ENCODE results near the gene FRMD3.

The FRMD3 gene

DNA sequence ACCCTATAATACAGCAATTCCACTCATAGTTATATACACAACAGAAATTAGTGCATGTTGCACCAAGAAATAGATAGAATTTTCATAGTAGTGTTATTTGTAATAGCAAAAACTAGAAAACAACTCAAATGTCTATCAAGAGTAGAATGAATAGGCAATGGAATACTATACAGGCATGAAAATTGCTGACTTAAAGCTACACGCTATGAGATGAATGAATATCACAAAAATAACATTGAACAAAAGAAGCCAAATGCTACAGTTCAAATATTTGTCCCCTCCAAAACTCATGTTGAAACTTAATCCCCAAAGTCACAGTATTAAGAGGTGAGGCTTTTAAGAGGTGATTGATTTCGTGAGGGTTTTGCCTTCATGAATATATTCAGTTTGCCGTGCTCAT, 215.1 kb downstream of the FRMD3 start:
- TF ChIP-seq, protein P1, sequence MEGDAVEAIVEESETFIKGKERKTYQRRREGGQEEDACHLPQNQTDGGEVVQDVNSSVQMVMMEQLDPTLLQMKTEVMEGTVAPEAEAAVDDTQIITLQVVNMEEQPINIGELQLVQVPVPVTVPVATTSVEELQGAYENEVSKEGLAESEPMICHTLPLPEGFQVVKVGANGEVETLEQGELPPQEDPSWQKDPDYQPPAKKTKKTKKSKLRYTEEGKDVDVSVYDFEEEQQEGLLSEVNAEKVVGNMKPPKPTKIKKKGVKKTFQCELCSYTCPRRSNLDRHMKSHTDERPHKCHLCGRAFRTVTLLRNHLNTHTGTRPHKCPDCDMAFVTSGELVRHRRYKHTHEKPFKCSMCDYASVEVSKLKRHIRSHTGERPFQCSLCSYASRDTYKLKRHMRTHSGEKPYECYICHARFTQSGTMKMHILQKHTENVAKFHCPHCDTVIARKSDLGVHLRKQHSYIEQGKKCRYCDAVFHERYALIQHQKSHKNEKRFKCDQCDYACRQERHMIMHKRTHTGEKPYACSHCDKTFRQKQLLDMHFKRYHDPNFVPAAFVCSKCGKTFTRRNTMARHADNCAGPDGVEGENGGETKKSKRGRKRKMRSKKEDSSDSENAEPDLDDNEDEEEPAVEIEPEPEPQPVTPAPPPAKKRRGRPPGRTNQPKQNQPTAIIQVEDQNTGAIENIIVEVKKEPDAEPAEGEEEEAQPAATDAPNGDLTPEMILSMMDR (conservative IDR thresholded peaks at IDR 0.05; ENCODE audit: low read depth, low read length) = no peak
- H3K27ac ChIP-seq = no peak overlapping the region
- H3K4me1 ChIP-seq (ENCODE audit: low read depth, poor library complexity, severe bottlenecking) = no peaks in the 10 kb centered on the region
- no peaks in the 10 kb centered on the region for H3K27me3 ChIP-seq (ENCODE audit: insufficient read depth, low read depth)
- H3K79me2 ChIP-seq (ENCODE audit: insufficient read depth, low read depth) = no peaks in the 10 kb centered on the region
- no peaks in the 10 kb centered on the region for H4K20me1 ChIP-seq (ENCODE audit: insufficient read depth)
- no peak overlapping the region for H3K4me2 ChIP-seq
- no peaks in the 10 kb centered on the region for H3K36me3 ChIP-seq (ENCODE audit: insufficient read depth)
- H3K4me3 ChIP-seq (IDR thresholded peaks at IDR 0.05; ENCODE audit: insufficient read depth, low read depth, low read length) = no peak overlapping the region
- H3K9ac ChIP-seq = no peak overlapping the region
- H2AFZ ChIP-seq (ENCODE audit: low read depth) = no peak overlapping the region

DNA sequence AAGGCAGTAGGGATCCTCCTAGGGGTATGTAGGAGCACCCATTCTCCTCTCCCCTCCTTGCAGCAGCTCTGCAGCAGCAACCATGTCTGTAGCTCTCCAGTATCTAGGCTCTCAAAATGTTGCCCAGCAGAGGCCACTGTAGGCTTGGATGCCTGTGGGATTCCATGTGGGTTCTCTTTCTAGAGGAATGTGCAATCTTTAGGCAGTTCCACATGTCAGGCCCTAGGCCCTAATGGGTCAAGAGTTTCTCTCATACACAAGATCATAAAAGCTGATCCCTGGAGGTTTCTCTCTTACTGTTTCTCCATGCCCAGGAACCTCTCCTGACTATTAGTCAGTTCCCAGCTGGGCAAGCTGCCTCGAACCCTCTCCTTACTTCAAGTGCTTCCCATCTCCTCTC, 215.8 kb downstream of the FRMD3 start:
- no peak overlapping the region for H3K4me3 ChIP-seq (IDR thresholded peaks at IDR 0.05; ENCODE audit: insufficient read depth, low read depth, low read length)
- H3K4me1 ChIP-seq (ENCODE audit: low read depth, poor library complexity, severe bottlenecking) = no peaks in the 10 kb centered on the region
- no peak overlapping the region for H3K4me2 ChIP-seq
- H4K20me1 ChIP-seq (ENCODE audit: insufficient read depth) = no peaks in the 10 kb centered on the region
- TF ChIP-seq, protein P1 (conservative IDR thresholded peaks at IDR 0.05; ENCODE audit: low read depth, low read length) = no peak
- no peaks in the 10 kb centered on the region for H3K27me3 ChIP-seq (ENCODE audit: insufficient read depth, low read depth)
- no peak overlapping the region for H3K9ac ChIP-seq
- no peaks in the 10 kb centered on the region for H3K36me3 ChIP-seq (ENCODE audit: insufficient read depth)
- H3K79me2 ChIP-seq (ENCODE audit: insufficient read depth, low read depth) = no peaks in the 10 kb centered on the region
- no peak overlapping the region for H2AFZ ChIP-seq (ENCODE audit: low read depth)
- H3K27ac ChIP-seq = no peak overlapping the region

DNA sequence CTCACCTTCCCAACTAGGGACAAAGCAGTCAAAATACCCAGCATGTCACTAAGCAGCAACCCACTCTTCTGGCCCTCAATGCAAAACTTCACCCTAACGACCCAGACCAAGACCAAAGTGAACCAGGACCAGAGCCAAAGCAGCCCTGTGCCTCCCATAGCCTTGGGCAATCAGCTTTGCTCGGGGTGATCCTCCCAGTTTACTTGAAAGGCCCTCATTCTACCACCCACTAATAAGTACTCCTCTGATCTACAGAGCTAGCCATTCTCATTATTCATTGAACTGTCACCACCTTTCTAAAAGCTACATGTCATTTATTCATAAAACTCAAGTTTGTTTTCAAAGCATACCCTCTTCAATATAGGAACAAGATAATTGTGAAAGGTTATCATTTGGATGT, 221.0 kb downstream of the FRMD3 start:
- Histone ChIP-seq H3K27ac (no peak overlapping the region), H2AFZ (ENCODE audit: low read depth) (no peak overlapping the region), H3K27me3 (ENCODE audit: insufficient read depth, low read depth) (no peaks in the 10 kb centered on the region), H3K4me3 (IDR thresholded peaks at IDR 0.05; ENCODE audit: insufficient read depth, low read depth, low read length) (no peak overlapping the region), H3K9ac (no peak overlapping the region), H4K20me1 (ENCODE audit: insufficient read depth) (no peaks in the 10 kb centered on the region), H3K79me2 (ENCODE audit: insufficient read depth, low read depth) (no peaks in the 10 kb centered on the region), H3K4me2 (no peak overlapping the region), H3K36me3 (ENCODE audit: insufficient read depth) (no peaks in the 10 kb centered on the region), H3K4me1 (ENCODE audit: low read depth, poor library complexity, severe bottlenecking) (no peaks in the 10 kb centered on the region)
- TF ChIP-seq, protein P1 (conservative IDR thresholded peaks at IDR 0.05; ENCODE audit: low read depth, low read length) = no peak

DNA sequence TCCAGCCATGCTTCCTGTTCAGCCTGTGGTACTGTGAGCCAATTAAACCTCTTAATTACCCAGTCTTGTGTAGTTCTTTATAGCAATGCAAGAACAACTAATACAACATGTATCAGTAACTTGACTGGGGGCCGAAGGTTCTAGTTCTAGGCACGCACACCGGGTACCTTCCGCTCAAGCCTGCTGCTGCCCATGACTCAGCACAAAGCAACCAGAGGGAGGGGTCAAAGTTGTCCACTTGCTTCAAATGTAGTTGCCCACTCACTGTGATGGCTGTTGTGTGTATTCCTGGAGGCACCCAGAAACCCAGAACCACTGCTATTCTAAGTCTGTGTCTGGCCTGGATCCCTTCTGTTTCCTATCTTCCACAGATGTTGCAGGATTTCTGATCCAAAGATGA, 222.6 kb downstream of the FRMD3 start:
- no peak overlapping the region for H3K4me3 ChIP-seq (IDR thresholded peaks at IDR 0.05; ENCODE audit: insufficient read depth, low read depth, low read length)
- H4K20me1 ChIP-seq (ENCODE audit: insufficient read depth) = no peaks in the 10 kb centered on the region
- no peak overlapping the region for H3K9ac ChIP-seq
- no peaks in the 10 kb centered on the region for H3K4me1 ChIP-seq (ENCODE audit: low read depth, poor library complexity, severe bottlenecking)
- no peak overlapping the region for H3K27ac ChIP-seq
- no peak overlapping the region for H3K4me2 ChIP-seq
- TF ChIP-seq, protein P1 (conservative IDR thresholded peaks at IDR 0.05; ENCODE audit: low read depth, low read length) = no peak
- no peaks in the 10 kb centered on the region for H3K36me3 ChIP-seq (ENCODE audit: insufficient read depth)
- H3K79me2 ChIP-seq (ENCODE audit: insufficient read depth, low read depth) = no peaks in the 10 kb centered on the region
- no peaks in the 10 kb centered on the region for H3K27me3 ChIP-seq (ENCODE audit: insufficient read depth, low read depth)
- H2AFZ ChIP-seq (ENCODE audit: low read depth) = no peak overlapping the region

DNA sequence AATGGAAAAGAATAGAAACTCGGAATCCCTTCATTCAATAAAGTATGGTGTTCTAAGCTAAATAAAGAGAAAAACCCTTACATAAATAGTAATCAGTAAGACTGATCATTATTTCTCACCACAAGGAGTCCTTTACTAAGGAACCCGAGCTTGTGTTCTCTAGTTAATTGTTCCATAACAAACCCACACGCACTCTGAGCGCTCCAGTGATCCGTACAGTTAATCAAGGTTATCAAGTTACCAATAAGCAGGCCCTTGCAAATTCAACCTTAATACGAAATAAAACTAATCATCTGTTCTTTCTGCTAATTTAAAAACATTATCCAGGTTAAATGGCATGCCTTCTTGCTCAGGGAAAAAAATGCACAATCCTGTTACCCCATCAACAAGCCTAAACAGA, 224.4 kb downstream of the FRMD3 start:
- H3K4me3 ChIP-seq (IDR thresholded peaks at IDR 0.05; ENCODE audit: insufficient read depth, low read depth, low read length) = no peak overlapping the region

More for the DNA sequence above, 224.4 kb downstream of the FRMD3 start:
- no peaks in the 10 kb centered on the region for H3K79me2 ChIP-seq (ENCODE audit: insufficient read depth, low read depth)
- no peaks in the 10 kb centered on the region for H3K27me3 ChIP-seq (ENCODE audit: insufficient read depth, low read depth)
- H3K4me2 ChIP-seq = no peak overlapping the region
- H3K4me1 ChIP-seq (ENCODE audit: low read depth, poor library complexity, severe bottlenecking) = no peaks in the 10 kb centered on the region
- H3K27ac ChIP-seq = no peak overlapping the region
- no peak overlapping the region for H3K9ac ChIP-seq
- no peak overlapping the region for H2AFZ ChIP-seq (ENCODE audit: low read depth)
- no peaks in the 10 kb centered on the region for H4K20me1 ChIP-seq (ENCODE audit: insufficient read depth)
- TF ChIP-seq, protein P1 (conservative IDR thresholded peaks at IDR 0.05; ENCODE audit: low read depth, low read length) = no peak
- no peaks in the 10 kb centered on the region for H3K36me3 ChIP-seq (ENCODE audit: insufficient read depth)

Measured in KMS-11 (cell line).